ENCODE measurements around the gene DCP1B.

GRCh38 chr12:1915082-1915968 lies 88.9 kb downstream of the DCP1B start:
- TF ChIP-seq, protein P1, sequence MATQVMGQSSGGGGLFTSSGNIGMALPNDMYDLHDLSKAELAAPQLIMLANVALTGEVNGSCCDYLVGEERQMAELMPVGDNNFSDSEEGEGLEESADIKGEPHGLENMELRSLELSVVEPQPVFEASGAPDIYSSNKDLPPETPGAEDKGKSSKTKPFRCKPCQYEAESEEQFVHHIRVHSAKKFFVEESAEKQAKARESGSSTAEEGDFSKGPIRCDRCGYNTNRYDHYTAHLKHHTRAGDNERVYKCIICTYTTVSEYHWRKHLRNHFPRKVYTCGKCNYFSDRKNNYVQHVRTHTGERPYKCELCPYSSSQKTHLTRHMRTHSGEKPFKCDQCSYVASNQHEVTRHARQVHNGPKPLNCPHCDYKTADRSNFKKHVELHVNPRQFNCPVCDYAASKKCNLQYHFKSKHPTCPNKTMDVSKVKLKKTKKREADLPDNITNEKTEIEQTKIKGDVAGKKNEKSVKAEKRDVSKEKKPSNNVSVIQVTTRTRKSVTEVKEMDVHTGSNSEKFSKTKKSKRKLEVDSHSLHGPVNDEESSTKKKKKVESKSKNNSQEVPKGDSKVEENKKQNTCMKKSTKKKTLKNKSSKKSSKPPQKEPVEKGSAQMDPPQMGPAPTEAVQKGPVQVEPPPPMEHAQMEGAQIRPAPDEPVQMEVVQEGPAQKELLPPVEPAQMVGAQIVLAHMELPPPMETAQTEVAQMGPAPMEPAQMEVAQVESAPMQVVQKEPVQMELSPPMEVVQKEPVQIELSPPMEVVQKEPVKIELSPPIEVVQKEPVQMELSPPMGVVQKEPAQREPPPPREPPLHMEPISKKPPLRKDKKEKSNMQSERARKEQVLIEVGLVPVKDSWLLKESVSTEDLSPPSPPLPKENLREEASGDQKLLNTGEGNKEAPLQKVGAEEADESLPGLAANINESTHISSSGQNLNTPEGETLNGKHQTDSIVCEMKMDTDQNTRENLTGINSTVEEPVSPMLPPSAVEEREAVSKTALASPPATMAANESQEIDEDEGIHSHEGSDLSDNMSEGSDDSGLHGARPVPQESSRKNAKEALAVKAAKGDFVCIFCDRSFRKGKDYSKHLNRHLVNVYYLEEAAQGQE (IDR thresholded peaks at IDR 0.05; ENCODE audit: insufficient read depth in 1 of 2, low read depth in 2 of 2, low read length in 2 of 2), result no peak
- no peak for TF ChIP-seq SIN3A (IDR thresholded peaks at IDR 0.05; ENCODE audit: borderline replicate concordance, insufficient read depth, low read length)
- TF ChIP-seq TAF1 (IDR thresholded peaks at IDR 0.05; ENCODE audit: borderline replicate concordance, insufficient read depth, low read length), result no peak
- no peak for TF ChIP-seq POLR2AphosphoS5 (IDR thresholded peaks at IDR 0.05; ENCODE audit: low read depth, low read length)
- TF ChIP-seq FOXP2 (optimal IDR thresholded peaks at IDR 0.05; ENCODE audit: borderline replicate concordance, extremely low read depth, extremely low read length, insufficient read depth), result no peak

Data from PFSK-1 (cell line).